ENCODE measurements around the gene NOLC1.

NOLC1 gene

GRCh38 chr10:102208311-102209035, 56.3 kb downstream of the NOLC1 start:
- DNase-seq (ENCODE audit: low spot score), result no peak

- DNase-seq (ENCODE audit: low spot score), result no peak
These were observed 59.6 kb downstream of the NOLC1 start for GRCh38 chr10:102211615-102212299.

Measured in kidney capillary endothelial cell (primary cell).